Neural progenitor cell (in vitro differentiated cells): ENCODE data around the gene C2CD2L. TPM values are rescaled to one million over a fixed set of nuclear protein-coding genes. Genes with fewer than 3 reads are reported as not detected.
"Not testable (repeated sequence)": the region's sequence is repeated elsewhere in the genome, so short reads cannot be mapped to it uniquely, and the experiment has no call there.

Source experiments
- DNase-seq: peaks from one replicate; pipeline ENCODE4 v3.0.0-alpha.2; 2016; ENCODE audit warnings: low spot score
- H2AFZ ChIP-seq: fragments of 200-600 bp; sonication (generic); replicated peaks from 2 replicates; pipeline ENCODE4 v1.6.1; 2016; ENCODE audit warnings: antibody characterized with exemption
- H3F3A ChIP-seq: fragments of 200-600 bp; sonication (generic); 2 replicates; pipeline ENCODE4 v1.6.1; 2016; ENCODE audit warnings: antibody characterized with exemption, low read depth
- H3K27ac ChIP-seq: fragments of 200-600 bp; sonication (generic); 2 replicates; pipeline ENCODE4 v1.5.1; 2016; ENCODE audit warnings: mild to moderate bottlenecking
- H3K27me3 ChIP-seq: fragments of 200-600 bp; sonication (generic); 2 replicates; pipeline ENCODE4 v1.6.1; 2016; ENCODE audit warnings: mild to moderate bottlenecking, moderate library complexity
- H3K36me3 ChIP-seq: fragments of 200-600 bp; sonication (generic); 2 replicates; pipeline ENCODE4 v1.5.1; 2016
- H3K4me1 ChIP-seq: fragments of 200-600 bp; sonication (generic); 2 replicates; pipeline ENCODE4 v1.6.1; 2016; ENCODE audit warnings: mixed run types
- H3K4me2 ChIP-seq: fragments of 200-600 bp; sonication (generic); 2 replicates; pipeline ENCODE4 v1.6.1; 2016
- H3K4me3 ChIP-seq: fragments of 200-600 bp; sonication (generic); 2 replicates; pipeline ENCODE4 v1.5.1; 2016
- H3K79me2 ChIP-seq: fragments of 200-600 bp; sonication (generic); 2 replicates; pipeline ENCODE4 v1.6.1; 2016; ENCODE audit warnings: low read depth
- H3K9ac ChIP-seq: fragments of 200-600 bp; sonication (generic); 2 replicates; pipeline ENCODE4 v1.6.1; 2016
- H3K9me3 ChIP-seq: fragments of 200-600 bp; sonication (generic); 2 replicates; pipeline ENCODE4 v1.5.1; 2016; ENCODE audit warnings: low read depth
- H4K20me1 ChIP-seq: fragments of 200-600 bp; sonication (generic); 2 replicates; pipeline ENCODE4 v1.6.1; 2016; ENCODE audit warnings: low read depth
- H3K27ac Mint-ChIP-seq: 3 replicates; pipeline ENCODE4 v1.8.0; 2021; ENCODE audit warnings: mixed read lengths
- H3K27me3 Mint-ChIP-seq: 2 replicates; pipeline ENCODE4 v1.8.0; 2022; ENCODE audit warnings: low read depth, mild to moderate bottlenecking, inconsistent platforms, moderate library complexity, mixed read lengths; ENCODE audit not compliant: insufficient read depth
- H3K36me3 Mint-ChIP-seq: 3 replicates; pipeline ENCODE4 v1.8.0; 2021; ENCODE audit warnings: mixed read lengths
- H3K4me1 Mint-ChIP-seq: 3 replicates; pipeline ENCODE4 v1.8.0; 2021; ENCODE audit warnings: mixed read lengths
- H3K4me3 Mint-ChIP-seq: 3 replicates; pipeline ENCODE4 v1.8.0; 2021; ENCODE audit warnings: mild to moderate bottlenecking, moderate library complexity, mixed read lengths
- H3K9me3 Mint-ChIP-seq: 3 replicates; pipeline ENCODE4 v1.8.0; 2020; ENCODE audit warnings: mixed read lengths
- CTCF ChIP-seq: fragments of 200-600 bp; sonication (generic); IDR thresholded peaks from 2 replicates; pipeline ENCODE4 v1.5.1; 2017; ENCODE audit warnings: antibody characterized with exemption, mild to moderate bottlenecking
- EZH2 ChIP-seq: fragments of 200-600 bp; sonication (generic); IDR thresholded peaks from 2 replicates; pipeline ENCODE4 v1.6.1; 2017; ENCODE audit warnings: antibody characterized with exemption, mild to moderate bottlenecking, moderate library complexity
- EZH2phosphoT487 ChIP-seq: fragments of 200-600 bp; sonication (generic); IDR thresholded peaks from 2 replicates; pipeline ENCODE4 v1.6.1; 2017; ENCODE audit warnings: antibody characterized with exemption
- total RNA-seq: library from RNA; depleted of rRNA; stranded (reverse); fragments of >200 nt; gene quantifications from 2 replicates; pipeline ENCODE4 v1.2.3, GENCODE V29; 2015; ENCODE audit warnings: low replicate concordance

C2CD2L gene
- total RNA-seq, 1 donor from 2014 or later: 1.5 TPM

DNA sequence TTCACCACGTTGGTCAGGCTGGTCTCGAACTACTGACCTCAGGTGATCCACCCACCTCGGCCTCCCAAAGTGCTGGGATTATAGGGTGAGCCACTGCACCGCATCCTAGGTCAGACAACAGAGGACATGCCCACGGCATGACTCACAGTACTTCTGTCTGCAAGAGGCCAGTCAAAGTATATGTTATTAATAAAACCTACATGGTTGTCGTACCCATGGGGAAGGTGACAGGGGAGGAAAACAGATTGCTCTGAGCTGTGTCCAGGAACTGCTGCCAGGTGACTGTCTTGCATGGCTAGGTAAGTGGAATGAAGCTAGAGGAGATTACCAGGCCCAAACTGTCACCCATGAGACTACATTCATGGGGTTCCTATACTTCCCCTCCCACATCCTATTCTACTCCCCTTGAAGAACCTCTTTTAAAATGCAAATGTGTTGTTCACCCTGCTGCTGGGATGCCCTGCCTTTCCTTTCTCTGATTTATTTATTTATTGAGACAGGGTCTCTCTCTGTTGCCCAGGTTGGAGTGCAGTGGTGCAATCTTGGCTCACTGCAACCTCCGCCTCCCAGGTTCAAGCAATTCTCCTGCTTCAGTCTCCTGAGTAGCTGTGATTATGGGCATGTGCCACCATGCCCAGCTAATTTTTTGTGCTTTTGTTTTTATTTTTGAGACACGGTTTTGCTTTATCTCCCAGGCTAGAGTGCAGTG lies 59.4 kb downstream of the C2CD2L start:
- Mint-ChIP-seq H3K27ac (no peak overlapping the region), H3K4me3 (no peak overlapping the region), H3K27me3 (peaks cover 12% of the 10 kb centered on the region), H3K9me3 (no peaks in the 10 kb centered on the region), H3K36me3 (no peaks in the 10 kb centered on the region), H3K4me1 (peaks cover 9% of the 10 kb centered on the region)
- TF ChIP-seq EZH2 (no peak), EZH2phosphoT487 (no peak), CTCF (no peak)
- H3K4me3 ChIP-seq: no peak overlapping the region
- no peak overlapping the region for H3K4me2 ChIP-seq
- no peaks in the 10 kb centered on the region for H3K9me3 ChIP-seq
- no peaks in the 10 kb centered on the region for H3K36me3 ChIP-seq
- no peak for DNase-seq
- H4K20me1 ChIP-seq: no peaks in the 10 kb centered on the region
- H3K79me2 ChIP-seq: no peaks in the 10 kb centered on the region
- H3K9ac ChIP-seq: no peak overlapping the region
- H2AFZ ChIP-seq: no peak overlapping the region
- no peaks in the 10 kb centered on the region for H3K27me3 ChIP-seq
- H3K4me1 ChIP-seq: peaks cover 5% of the 10 kb centered on the region
- H3K27ac ChIP-seq: no peak overlapping the region
- peaks cover 21% of the 10 kb centered on the region for H3F3A ChIP-seq

- H3K9ac ChIP-seq, H3K4me1 Mint-ChIP-seq, H3K27ac Mint-ChIP-seq, H2AFZ ChIP-seq, H4K20me1 ChIP-seq, H3K79me2 ChIP-seq, DNase-seq, H3K27me3 ChIP-seq, H3K4me3 ChIP-seq, H3K4me2 ChIP-seq, H3K9me3 Mint-ChIP-seq, H3K36me3 ChIP-seq, H3K4me1 ChIP-seq, H3K27ac ChIP-seq, H3K36me3 Mint-ChIP-seq, H3K9me3 ChIP-seq, H3K4me3 Mint-ChIP-seq: not testable (repeated sequence)
- peaks cover 12% of the 10 kb centered on the region for H3K27me3 Mint-ChIP-seq
- peaks cover 21% of the 10 kb centered on the region for H3F3A ChIP-seq
Observed at GRCh38 chr11:119167077-119167458, 59.9 kb downstream of the C2CD2L start.

DNA sequence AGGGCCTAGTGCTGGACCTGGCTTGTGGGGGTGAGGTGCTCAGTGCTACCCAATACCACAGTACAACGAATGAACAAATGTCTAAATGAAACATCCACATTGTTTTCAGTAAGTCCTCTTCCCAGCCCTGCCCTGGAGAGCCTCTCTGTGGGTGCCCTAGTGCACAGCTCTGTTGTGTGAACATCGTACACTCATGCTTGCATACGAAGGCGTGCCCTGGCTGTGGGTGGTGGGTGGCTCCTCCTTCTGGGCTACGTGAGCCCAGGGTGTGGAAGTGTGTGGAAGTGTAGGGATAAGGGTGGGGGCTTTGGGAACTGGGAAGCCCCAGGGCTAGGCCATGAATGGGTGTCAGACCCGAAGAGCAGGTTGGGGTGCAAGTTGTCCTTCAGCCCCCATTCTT lies 60.8 kb downstream of the C2CD2L start:
- H3K4me2 ChIP-seq: no peak overlapping the region
- peaks cover 5% of the 10 kb centered on the region for H3K4me1 ChIP-seq
- no peaks in the 10 kb centered on the region for H3K36me3 ChIP-seq
- peaks cover 21% of the 10 kb centered on the region for H3F3A ChIP-seq
- no peak overlapping the region for H3K27ac ChIP-seq
- peak overlapping the region; percentile 82 for H3K4me3 Mint-ChIP-seq
- H3K27me3 ChIP-seq: no peaks in the 10 kb centered on the region
- H3K79me2 ChIP-seq: no peaks in the 10 kb centered on the region
- no peaks in the 10 kb centered on the region for H3K9me3 ChIP-seq
- no peak overlapping the region for H2AFZ ChIP-seq
- H3K9ac ChIP-seq: no peak overlapping the region
- peaks cover 9% of the 10 kb centered on the region for H3K4me1 Mint-ChIP-seq
- peaks cover 12% of the 10 kb centered on the region for H3K27me3 Mint-ChIP-seq
- peak overlapping the region; percentile 50 for H3K27ac Mint-ChIP-seq
- TF ChIP-seq EZH2 (no peak), EZH2phosphoT487 (no peak), CTCF (no peak)
- H4K20me1 ChIP-seq: no peaks in the 10 kb centered on the region
- H3K9me3 Mint-ChIP-seq: no peaks in the 10 kb centered on the region
- no peaks in the 10 kb centered on the region for H3K36me3 Mint-ChIP-seq
- DNase-seq: no peak
- no peak overlapping the region for H3K4me3 ChIP-seq

Other genes starting within 250 kb of the C2CD2L start
- gene CXCR5, start 223.5 kb upstream of the C2CD2L start, total RNA-seq: not detected in 2 replicates
- 3.0 and 7.2 TPM in 2 replicates for gene BCL9L, start 181.4 kb upstream of the C2CD2L start, total RNA-seq
- gene UPK2, start 151.0 kb upstream of the C2CD2L start, total RNA-seq: 0.43 TPM in 1 of 2 replicates, not detected in the other
- not detected in 2 replicates for gene FOXR1, start 135.6 kb upstream of the C2CD2L start, total RNA-seq
- 42.9 and 46.4 TPM in 2 replicates for gene CENATAC, start 109.2 kb upstream of the C2CD2L start, total RNA-seq
- gene RPS25, start 89.0 kb upstream of the C2CD2L start, total RNA-seq: 2,482 and 2,538 TPM in 2 replicates
- 53.5 and 59.5 TPM in 2 replicates for gene TRAPPC4, start 88.6 kb upstream of the C2CD2L start, total RNA-seq
- gene SLC37A4, start 76.5 kb upstream of the C2CD2L start, total RNA-seq: 55.2 and 89.0 TPM in 2 replicates
- gene HYOU1, start 50.1 kb upstream of the C2CD2L start, total RNA-seq: 129 and 203 TPM in 2 replicates
- 10.4 and 20.7 TPM in 2 replicates for gene VPS11, start 39.5 kb upstream of the C2CD2L start, total RNA-seq
- gene HMBS, start 22.5 kb upstream of the C2CD2L start, total RNA-seq: 30.0 and 31.1 TPM in 2 replicates
- 13.4 and 24.3 TPM in 2 replicates for gene DPAGT1, start 5.5 kb upstream of the C2CD2L start, total RNA-seq
- 32.5 and 47.3 TPM in 2 replicates for gene HINFP, start 14.2 kb downstream of the C2CD2L start, total RNA-seq
- 0.24 and 0.65 TPM in 2 replicates for gene ABCG4, start 41.7 kb downstream of the C2CD2L start, total RNA-seq
- gene NLRX1, start 61.4 kb downstream of the C2CD2L start, total RNA-seq: 10.2 and 34.8 TPM in 2 replicates
- 0.12 TPM in 1 of 2 replicates, not detected in the other for gene NHERF4, start 78.1 kb downstream of the C2CD2L start, total RNA-seq
- gene CBL, start 99.0 kb downstream of the C2CD2L start, total RNA-seq: 20.7 and 20.8 TPM in 2 replicates
- gene MCAM, start 209.8 kb downstream of the C2CD2L start, total RNA-seq: 23.3 and 28.2 TPM in 2 replicates
- 17.1 and 48.2 TPM in 2 replicates for gene RNF26, start 227.2 kb downstream of the C2CD2L start, total RNA-seq
- gene C1QTNF5, start 233.5 kb downstream of the C2CD2L start, total RNA-seq: 0.90 and 3.4 TPM in 2 replicates
- gene MFRP, start 239.4 kb downstream of the C2CD2L start, total RNA-seq: not detected in 2 replicates